ENCODE measurements around the gene ANK2. TPM values are rescaled to one million over a fixed set of nuclear protein-coding genes. Genes with fewer than 3 reads are reported as not detected.
"Not testable (repeated sequence)": the region's sequence is repeated elsewhere in the genome, so short reads cannot be mapped to it uniquely, and the experiment has no call there.

The ANK2 gene
- total RNA-seq, 1 donor from 2014 or later = 112 TPM

DNA sequence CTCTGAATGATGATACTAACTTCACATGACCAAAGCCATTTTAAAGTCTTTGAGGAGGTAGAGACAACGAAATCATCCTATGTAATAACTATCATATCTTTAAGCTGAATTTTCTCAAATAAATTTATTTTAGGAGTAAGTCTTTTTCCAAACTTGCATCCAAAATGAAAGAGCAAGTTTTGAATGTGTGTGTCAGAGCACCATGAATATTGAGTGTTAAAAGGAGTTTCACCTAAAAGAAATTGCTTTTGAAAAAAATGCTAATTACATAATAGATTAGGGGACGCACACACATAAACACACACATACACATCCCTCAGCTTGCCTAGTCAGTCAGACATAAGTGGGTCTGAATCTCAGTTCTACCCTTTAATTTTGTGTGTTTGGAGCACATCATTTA lies 1.9 kb downstream of the ANK2 start:
- DNase-seq (ENCODE audit: low read depth) = no peak

DNA sequence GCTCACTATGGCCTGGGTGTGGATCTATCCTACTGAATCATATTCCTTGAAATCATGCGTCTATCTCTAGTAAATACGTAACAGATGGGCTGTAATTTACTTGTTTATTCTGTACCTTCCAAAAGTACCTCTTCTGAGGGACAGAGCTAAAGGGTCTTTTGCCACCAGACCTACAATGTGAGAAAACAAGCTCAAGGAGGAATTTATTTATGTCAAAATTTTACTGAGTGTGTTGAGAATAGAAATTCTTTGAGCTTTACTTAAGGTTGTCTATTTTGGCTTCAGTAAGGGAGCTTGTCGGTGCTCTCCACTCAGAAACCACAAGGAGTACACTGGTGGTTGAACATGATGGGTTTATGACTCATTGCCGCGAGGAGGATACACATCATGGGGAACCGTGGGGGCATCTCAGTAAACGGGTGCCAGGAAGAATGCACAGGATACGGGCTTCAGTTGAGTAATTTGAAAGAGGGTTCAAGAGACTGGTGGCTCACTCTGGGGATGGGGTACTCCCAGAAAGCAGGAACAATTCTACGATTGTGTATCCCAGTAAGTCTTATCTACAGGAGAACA lies 3.0 kb downstream of the ANK2 start:
- peak; percentile 89 for DNase-seq (ENCODE audit: low read depth)

DNA sequence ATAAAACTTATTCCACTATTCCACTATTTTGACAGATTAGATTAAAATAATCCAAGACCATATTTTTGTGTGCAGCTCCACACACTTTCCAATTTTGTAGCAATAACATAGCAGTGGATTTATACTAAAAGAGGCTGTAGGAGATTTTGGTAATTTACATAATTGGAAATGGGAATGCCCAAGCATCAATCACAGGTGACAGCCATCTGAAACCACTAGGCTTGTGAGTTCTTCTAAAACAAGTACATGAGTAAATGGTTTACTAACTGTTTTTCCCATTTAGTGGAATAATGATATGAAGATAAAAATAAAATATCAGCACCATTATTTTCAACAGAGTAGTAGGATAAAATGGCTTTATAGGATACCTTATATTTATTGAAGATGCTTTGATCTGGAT lies 4.4 kb downstream of the ANK2 start:
- DNase-seq (ENCODE audit: low read depth) = no peak

DNA sequence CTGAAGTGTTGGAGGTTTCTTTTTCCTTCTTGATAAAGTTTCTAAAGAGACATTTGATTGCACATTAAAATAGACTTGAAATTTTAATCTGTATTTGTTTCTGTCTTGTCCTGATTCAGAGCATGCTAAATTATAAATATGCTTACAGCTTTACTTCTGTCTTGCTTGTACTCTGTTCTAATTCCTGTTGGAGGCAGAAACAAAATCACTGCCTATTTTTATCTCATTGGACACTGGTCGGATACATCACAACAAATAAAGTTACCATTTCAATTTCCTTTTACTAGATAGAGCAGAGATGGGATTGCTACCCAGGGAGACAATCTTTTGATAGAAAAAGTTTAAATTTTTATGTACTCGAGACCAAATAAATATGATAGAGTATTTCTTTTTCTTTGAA lies 6.9 kb downstream of the ANK2 start:
- peak; percentile 7 for DNase-seq (ENCODE audit: low read depth)

DNA sequence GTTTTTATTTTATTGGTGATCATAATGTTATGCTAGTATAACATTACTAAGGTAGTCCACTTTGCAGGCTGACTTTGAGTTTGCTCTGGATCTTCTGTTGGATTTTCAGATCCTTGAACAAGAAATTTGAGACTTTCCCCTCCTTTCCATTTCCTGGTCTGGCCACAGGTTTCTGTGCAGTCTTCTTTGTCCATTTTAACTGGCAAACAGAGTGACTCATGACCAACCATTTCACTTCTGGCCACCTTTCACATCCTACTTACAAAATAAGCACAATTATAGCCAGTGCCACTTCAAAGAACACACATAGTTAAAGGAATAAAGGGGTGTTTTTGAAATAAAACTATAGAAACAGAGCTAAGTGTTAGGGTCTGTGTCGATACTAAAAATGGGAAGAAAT lies 8.4 kb downstream of the ANK2 start:
- DNase-seq (ENCODE audit: low read depth) = peak; percentile 52

DNA sequence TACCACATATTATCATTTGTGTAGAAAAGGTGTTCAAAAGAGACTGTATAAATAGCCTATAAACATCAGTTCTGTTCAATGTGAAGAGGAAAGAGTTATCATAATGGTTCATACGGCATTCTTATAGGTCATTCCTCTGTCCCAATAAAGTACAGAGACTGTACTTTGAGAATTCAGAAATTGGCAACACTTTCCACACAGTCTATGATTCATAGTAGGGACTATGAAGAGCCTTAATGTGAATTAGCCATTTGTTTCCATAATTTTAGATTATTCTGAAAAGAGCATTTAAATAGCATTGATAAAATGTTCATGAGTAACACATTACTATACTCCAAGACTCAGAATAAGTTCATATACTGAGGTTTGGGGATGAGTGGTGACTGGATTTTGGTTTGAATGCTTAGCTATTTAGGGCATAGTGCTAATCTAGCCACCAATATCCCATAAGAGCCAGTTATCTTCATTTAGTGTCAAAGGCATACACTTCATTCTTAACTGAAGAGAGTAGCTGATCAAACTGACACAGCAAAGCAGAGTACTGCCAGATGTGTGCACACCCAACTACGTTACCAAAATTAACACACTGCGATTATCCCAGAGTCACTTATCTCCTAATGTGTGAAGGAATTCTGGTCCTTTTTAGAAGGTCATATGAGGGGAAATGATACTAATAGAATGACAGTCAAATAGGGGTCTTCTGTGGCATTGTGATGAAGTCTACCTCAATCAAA lies 10.2 kb downstream of the ANK2 start:
- no peak for DNase-seq (ENCODE audit: low read depth)

DNA sequence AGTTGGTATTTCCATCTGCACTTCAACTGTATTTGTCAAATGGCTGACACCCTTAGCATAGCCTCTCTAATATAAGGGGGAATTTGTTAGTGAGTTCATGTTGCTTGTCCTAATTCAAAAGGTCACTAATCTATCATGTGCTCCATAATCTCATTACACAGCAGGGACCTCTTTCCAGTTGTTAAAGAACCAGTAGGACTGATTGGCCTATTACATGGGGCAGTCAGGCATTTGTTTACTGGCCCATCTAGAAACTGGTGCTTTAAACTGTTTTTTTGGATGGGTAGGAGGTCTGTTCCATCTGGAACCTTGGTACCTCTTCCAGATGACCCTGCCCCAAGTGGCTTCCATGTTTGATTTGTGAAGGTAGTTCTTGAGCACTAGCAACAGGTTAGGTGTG lies 11.4 kb downstream of the ANK2 start:
- no peak for DNase-seq (ENCODE audit: low read depth)

DNA sequence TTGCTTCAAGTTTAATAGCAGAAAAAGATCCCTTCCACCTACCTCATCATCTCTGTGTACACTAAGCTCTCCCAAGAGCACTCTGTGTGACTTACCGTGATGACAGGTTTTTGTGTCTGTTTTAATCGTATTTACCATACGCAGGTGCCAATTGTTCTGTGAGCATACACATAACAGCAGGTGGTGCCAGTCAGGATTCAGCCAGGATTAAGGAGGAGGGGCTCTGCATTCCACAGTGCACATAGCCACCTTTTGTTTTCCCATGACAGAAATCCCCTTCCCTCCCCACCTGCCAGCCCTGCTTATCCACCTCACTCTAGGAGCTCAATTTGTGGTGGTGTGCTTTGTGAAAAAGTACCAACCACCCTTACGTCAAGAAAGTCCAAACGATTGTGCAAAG lies 14.8 kb downstream of the ANK2 start:
- no peak for DNase-seq (ENCODE audit: low read depth)

DNA sequence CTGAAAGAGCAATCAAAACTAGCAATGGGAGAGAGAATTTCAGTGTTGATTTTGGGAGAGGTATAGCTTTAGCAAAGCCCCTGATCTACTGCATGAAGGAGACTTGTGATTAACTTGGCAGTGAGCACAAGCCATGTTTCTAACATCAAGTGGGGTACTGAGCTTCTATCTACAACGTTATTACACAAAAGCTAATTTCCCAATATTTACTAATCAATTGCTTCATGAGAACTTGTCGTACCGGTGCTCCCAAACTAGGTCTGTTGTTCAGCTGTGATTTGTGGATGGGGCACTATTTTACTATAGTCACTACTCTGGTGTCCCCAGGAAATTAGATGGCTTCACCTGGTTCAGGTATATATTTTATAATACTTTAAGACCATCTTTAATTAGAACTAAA lies 16.2 kb downstream of the ANK2 start:
- no peak for DNase-seq (ENCODE audit: low read depth)

DNA sequence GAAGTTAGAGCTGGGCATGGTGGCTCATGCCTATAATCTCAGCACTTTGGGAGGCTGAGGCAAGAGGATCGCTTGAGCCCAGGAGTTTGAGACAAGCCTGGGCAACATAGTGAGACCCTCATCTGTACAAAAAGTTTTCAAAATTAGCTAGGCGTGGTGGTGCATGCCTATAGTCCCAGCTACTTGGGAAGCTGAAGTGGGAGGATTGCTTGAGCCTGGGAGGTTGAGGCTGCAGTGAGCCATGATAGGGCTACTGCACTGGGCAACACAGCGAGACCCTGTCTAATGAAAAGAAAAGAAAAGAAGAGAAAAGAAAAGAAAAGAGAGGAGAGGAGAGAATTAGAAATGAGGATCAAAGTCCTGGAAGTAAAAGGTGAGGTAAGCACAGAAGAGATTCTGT lies 19.3 kb downstream of the ANK2 start:
- not testable (repeated sequence) for DNase-seq (ENCODE audit: low read depth)

DNA sequence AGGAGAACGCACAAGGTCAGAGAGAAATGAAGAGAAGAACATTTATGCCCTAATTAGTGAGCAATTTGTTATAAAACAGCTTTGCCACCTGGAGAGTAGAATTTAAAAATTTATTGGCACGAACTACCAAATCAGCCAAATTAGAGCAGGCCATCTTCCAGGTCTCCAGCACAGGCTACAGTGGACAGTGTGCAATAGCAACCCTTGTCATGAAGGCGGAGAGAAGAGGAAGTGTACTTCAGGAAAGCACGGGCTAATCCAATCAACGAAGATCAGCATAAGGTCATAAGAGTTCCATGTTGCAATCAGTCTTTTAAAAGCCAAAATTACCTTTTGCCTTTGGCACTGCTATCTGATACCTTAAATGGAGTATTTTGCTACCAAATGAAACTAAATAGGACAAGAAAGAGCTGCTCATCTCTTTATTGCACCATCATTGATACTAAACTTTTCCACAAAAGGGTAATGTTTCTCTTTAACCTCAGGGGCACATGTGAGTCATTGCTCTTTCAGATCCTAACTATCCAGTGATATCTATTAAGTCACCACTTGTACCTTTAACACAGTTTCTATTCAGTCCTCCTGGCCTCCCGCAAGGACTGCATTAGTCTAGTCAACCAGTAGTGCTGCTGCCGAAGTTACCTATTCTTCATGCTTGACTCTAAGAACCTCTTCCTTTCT lies 19.9 kb downstream of the ANK2 start:
- peak; percentile 6 for DNase-seq (ENCODE audit: low read depth)

DNA sequence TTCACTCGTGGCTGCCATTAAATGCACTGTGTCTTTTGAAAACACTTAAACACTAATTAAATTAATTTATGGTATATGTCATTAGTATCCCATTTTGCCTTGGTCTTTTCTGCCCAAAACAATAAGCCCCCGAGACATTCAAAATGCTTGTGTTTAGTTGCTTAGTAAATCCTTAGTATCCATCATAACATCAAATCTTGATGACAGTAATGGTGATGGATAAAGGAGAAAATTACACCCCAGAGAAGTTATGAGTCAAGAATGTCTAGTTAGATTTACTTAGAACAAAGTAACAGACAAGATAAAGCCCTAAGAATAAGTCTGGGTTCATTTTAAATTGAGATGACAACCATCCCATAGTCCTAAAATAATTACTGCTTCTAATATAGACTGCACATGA lies 21.3 kb downstream of the ANK2 start:
- no peak for DNase-seq (ENCODE audit: low read depth)

DNA sequence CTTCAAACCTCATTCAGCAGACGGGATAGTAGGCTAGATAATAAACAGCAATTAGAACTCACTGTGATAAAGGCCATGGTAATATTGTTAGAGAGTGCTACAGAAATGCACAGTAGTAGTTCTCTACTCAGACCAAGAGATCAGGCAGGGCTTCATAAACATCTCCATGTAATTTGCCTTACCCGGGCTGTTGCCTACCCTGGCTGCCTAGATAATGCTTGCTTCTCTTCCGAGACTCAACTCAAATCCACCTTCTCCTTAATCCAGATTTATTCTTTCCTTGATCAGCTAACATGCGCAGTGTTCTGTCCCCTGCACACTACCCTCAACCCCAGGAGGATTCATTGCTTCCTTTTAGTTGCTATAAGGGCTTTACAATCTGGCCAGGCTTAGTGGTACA lies 21.8 kb downstream of the ANK2 start:
- no peak for DNase-seq (ENCODE audit: low read depth)

DNA sequence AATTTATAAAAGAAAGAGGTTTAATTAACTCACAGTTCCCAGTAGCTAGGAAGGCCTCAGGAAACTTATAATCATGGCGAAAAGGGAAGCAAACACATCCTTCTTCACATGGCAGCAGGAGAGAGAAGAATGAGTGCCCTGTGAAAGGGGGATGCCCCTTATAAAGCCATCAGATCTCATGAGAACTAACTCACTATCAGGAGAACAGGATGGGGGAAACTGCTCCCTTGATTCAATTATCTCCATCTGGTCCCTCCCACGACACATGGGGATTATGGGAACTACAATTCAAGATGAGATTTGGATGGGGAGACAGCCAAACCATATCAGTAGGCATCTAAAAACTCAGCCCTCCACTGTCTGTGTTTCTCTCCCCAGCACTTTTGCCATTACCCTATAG lies 22.4 kb downstream of the ANK2 start:
- DNase-seq (ENCODE audit: low read depth) = no peak

DNA sequence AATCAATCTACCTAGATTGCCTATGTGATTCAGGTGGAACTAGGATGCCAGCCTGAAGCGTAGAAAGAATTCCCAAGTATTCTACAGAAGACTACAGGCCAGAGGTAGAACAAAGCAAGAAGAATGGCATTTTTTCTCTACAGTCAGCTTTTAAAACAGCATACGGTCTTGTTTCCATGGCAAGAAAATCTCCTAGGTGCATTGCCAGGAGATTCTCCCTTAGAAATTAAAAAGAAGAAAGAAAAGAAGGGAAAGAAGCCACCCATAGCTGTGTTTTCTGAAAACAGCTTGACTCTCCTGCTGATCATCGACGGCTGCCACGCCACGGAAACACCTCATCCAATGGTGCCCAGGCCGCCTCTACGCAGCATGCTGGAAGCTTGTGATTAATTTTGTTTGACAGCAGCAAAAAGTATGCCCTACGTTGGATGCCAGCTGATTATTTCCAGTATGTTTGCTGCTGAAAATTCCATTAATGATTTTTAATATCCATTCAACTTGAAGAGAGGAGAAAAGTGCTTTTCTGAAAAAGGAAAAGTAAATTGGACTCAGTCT lies 24.1 kb downstream of the ANK2 start:
- no peak for DNase-seq (ENCODE audit: low read depth)

DNA sequence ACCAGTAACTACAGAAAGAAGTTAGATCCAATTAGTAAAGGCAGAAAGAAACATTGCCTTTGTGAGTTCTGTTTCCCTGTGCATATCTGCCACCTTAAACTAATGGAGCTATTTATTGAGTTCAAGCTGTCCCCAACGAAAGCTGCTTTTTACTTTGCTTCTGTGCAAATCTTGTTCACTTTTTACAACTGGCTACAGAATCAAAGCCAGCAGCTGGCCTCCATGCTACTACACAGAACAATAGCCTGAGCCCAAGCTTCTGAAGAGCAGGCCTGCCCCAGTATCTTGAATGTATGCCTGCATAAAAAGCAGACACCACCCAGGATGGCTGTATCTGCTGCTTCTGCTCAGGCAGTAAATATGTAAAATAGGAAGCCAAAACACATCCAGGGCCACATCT lies 28.1 kb downstream of the ANK2 start:
- DNase-seq (ENCODE audit: low read depth) = no peak

DNA sequence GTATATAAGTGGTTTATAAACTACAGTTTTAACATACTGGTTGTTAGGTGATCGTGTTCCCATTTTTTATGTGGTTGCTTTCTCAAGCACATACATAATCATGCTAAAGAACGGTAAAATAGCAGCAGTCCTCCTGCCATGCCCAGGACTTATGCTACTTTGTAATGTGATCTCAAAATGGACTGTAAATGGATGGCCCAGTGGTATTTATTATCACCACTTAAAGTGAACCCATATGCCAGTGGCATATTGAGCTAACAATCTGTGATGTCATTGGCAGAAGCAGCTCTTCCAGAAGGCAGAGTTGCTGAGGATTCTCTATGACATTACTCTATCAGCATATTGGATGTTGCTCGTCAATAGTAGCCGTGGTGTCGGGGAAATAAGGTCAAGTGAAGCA lies 28.6 kb downstream of the ANK2 start:
- no peak for DNase-seq (ENCODE audit: low read depth)

DNA sequence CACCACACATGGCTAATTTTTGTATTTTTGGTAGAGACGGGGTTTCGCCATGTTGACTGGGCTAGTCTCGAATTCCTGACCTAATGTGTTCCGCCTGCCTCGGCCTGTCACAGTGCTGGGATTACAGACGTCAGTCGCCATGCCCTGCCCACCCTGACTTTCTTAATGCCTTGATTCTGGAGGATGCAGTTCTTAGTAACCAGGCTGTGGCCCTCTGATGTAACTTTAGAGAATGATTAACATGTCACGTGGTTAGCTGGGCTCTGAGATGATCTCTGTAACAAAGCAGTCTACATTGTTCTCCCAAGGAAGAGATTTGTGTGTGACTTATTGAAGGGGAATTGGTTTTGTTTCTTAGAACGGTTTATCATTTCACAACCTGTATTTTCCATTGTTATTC lies 30.6 kb downstream of the ANK2 start:
- DNase-seq (ENCODE audit: low read depth) = peak; percentile 42

DNA sequence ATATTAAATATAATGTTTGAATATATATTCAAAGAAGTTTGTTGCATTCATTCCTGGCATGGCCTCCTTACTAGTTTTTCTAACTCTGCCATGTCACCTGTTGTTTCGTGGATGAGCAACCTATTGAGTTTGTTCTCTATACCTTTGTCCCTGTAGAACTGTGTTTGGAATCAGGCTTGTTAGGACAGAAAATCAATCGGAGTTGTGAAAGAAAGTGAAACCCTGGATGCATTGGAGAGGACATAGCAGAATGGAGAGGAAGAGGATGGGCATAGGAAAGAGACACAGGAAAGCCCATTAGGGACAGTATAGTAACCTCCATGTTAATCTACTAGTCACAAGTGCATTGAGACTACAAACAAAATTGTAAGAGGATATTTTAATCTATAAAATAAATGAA lies 31.2 kb downstream of the ANK2 start:
- DNase-seq (ENCODE audit: low read depth) = no peak

DNA sequence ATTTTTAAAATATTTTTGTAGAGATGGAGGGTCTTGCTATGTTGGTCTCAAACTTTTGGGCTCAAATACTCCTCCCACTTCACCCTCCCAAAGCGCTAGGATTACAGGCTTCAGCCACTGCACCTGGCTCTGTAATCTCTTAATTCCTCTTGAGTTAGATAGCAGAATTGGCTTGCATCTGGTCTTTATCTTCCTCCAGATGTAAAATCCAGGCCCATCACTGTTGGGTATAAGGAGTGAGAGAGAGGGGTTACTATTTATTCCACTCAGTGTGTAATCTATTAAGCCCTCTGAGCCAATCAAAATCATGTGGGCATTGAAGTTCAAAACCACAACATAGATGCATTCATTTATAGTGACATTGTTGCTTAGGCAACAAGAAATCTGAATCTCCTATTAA lies 33.9 kb downstream of the ANK2 start:
- DNase-seq (ENCODE audit: low read depth) = no peak

DNA sequence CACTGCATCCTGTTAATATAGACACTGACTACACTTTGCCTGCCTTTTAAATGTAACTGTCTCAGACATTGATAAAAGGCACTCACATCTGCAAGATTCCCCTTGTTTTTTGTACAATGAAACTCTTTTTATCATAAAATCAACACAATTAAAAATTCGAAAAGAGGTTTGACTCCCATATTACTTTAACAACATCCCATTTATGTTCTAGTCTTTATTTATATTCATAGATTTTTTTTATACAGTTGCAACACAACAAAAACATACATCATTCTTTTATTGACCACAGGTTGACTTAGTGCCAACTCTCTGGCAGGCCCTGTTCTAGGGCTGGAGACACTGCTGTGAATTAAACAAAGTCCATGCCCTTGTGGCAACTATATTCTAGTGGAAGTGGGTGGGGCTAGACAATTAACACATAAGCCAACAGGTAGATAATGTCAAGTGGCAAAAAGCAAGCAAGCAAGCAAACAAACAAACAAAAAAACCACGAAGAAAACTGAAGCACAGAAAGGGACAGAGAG lies 36.8 kb downstream of the ANK2 start:
- peak; percentile 3 for DNase-seq (ENCODE audit: low read depth)

DNA sequence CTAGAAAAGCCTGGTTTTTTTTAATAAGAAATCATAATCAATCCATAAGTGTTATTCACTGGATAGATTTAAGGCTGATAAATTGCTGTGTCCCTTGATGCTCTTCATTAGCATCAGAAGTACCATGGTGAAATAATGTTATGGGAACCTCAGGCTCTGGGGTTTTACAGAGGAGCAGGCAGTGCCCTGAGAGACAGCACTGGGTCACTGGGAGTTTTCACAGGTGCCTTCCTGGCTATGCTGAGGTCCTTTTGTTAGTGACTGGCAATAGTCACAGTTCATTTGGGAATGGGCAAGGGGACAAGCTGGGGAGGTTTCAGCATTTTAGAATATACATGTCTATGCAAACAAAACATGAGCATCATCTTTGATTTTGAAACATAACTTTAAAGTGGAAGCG lies 38.6 kb downstream of the ANK2 start:
- no peak for DNase-seq (ENCODE audit: low read depth)
